ENCODE measurements around the gene PEX26.
"Not testable (repeated sequence)": the region's sequence is repeated elsewhere in the genome, so short reads cannot be mapped to it uniquely, and the experiment has no call there.

The PEX26 gene

DNA sequence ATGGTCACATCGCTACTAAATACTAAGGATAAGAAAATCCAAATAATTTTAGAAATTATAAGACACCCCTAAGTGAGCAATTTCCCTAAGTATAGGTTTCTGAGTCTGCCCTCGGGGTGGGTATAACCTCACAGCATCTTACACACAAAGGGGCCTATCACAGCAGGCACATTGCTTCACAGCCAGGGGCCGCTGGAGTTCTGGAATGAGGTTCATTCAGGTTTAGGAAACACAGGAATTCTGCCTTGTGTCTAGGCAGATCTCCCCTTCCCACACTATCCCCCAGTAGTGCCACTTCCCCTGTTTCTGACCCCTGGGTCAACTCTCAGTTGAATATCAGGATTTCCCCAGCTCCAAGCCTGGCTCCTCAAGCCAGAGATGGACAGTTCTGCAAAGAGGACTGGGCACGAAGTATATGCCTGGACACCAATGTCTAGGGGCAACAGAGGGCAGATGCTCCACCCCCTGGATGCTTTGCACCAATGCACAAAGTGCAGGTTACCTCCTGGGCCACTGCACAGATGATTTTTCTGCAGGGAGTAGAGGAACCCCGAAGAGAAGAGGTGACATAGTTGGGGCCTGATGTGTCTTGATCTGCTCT lies 44.3 kb downstream of the PEX26 start:
- DNase-seq, result no peak

DNA sequence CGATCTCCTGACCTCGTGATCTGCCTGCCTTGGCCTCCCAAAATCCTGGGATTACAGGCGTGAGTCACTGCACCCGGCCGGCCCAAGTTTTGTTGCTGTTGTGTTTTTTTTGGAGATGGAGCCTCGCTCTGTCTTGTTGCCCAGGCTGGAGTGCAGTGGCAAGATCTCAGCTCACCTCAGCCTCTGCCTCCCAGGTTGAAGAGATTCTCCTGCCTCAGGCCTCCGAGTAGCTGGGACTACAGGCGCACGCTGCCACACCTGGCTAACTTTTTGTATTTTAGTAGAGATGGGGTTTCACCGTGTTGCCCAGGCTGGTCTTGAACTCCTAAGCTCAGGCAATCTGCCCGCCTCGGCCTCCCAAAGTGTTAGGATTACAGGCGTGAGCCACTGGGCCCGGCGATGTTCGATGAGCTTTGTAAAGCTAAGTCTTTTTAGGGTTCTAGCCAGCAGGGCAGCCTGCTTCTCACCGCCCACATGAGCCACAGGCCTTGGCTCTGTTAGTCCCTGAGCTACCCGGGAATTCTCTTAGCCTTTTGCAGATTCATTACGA lies 45.8 kb downstream of the PEX26 start:
- DNase-seq, result not testable (repeated sequence)

DNA sequence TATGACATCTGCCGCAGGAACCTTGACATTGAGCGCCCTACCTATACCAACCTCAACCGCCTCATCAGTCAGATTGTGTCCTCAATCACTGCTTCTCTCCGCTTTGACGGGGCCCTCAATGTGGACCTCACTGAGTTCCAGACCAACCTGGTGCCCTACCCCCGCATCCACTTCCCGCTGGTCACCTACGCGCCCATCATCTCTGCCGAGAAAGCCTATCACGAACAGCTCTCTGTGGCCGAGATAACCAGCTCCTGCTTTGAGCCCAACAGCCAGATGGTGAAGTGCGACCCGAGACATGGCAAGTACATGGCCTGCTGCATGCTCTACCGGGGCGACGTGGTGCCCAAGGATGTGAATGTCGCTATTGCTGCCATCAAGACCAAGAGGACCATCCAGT lies 48.8 kb downstream of the PEX26 start:
- no peak for DNase-seq

DNA sequence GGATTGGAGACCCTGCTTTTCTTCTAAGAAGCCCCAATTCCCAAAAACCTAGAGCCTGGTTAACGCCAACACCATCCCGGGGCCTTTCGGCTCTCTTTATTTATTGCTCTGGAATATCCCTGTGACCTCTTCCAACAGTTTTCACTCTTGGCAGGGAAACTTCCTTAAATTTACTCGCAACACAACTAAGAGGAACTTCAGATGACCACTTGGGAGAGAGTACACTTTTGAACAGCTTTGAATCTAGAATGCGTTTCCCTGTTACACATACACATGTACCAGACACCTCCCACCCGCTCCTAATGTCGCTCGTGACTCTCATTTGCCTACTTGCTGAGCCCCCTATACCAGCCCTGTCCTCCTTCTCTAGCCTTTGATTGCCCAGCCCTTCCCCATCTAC lies 52.2 kb downstream of the PEX26 start:
- no peak for DNase-seq

DNA sequence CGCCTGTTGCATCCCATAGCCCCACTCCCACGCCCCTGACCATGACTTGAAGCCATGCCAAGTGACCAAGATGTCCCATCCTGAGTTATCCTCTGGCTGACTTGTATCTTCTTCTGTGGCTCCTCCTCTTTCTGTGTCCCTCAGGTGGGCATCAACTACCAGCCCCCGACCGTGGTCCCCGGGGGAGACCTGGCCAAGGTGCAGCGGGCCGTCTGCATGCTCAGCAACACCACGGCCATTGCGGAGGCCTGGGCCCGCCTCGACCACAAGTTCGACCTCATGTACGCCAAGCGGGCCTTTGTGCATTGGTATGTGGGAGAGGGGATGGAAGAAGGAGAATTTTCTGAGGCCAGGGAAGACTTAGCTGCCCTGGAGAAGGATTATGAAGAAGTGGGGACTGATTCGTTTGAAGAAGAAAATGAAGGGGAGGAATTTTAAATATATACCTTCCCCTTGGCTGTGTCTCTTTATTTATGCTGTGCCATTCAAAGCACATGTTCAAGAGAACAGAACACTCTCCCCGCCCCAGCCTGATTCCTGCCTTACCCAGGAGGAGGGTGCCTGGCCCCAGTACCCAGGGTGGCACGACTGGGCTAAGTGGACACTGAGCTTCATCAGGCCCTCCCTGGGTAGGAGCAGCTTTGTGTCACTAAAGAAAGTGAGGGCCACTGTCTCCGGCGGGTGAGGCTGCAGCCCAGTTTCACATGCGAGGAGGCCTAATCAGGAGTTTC lies 53.1 kb downstream of the PEX26 start:
- DNase-seq, result no peak

DNA sequence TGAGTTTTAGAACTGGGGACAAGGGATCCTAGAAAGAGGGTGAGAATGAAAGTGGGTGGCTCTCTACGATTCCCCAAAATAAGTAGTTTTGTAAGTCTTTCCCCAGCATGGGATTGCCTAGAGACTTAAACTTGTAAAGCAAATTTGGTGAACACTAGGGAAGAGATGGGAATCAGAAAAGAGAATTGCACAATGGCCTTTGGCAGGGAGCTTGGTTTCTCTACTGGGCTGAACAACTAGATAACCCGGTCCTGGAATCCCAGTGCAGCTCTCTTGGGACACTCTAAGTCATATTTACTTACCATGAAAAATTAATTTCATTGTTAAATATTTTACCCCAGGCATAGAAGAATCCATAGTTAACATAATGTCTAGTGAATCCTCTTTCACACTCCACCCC lies 55.7 kb downstream of the PEX26 start:
- no peak for DNase-seq

DNA sequence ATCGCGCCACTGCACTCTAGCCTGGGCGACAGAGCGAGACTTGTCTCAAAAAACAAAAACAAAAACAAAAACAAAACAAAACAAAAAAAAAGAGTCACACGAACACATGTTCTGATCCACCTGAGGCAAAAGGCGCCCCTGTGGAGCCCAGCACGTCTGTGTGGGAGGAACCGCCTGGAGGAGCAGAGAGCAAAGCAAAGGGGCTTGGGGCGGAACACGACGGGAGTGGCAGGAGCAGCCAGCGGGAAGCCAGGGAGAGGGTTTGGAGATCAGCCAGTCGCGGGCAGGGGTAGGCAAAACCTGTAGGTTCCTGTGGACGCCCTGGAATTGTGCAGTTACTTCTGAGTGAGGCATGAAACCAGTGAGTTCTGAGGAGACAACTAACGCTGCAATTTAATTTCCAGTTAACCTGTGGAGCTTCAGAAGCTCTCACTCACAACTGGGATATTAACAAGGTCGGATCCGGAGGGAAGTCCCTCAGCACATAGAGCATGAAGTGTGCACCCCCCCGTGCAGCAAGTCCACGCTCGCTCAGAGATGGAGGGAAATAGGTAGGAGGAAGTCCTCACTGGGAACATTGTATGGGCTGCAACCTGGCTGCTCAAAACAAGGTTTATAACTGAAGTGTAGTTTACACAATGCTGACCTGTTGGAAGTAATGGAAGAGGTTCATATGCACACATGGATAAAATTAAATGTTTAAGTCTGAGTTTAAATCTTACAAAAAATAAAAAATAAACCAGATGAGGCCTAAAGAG lies 59.0 kb downstream of the PEX26 start:
- DNase-seq, result no peak

DNA sequence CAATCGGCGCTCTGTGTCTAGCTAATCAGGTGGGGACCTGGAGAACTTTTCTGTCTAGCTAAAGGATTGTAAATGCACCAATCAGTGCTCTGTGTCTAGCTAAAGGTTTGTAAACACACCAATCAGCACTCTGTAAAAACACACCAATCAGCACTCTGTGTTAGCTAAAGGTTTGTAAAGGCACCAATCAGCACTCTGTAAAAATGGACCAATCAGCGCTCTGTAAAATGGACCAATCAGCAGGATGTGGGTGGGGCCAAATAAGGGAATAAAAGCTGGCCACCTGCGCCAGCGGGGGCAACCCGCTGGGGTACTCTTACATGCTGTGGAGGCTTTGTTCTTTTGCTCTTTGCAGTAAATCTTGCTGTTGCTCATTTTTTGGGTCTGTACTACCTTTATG lies 63.2 kb downstream of the PEX26 start:
- DNase-seq, result not testable (repeated sequence)

DNA sequence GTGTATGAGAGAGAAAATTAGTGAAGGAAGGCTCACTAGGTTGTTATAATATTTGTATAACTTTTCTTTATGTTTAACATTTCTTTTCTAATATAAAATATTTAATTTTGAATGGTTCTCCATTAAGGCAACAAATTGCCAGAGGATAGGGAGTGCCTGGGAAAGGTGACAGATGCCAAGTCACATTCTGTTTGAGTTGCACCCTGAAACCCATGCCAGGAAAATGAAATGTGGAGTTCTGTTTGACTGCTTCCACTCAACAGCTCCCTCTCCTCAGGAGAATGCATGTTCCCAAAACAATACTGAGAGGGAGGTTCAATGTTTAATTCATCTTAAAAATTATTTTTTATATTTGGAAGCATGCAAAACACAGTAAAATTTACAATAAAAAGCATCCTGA lies 66.3 kb downstream of the PEX26 start:
- DNase-seq, result no peak

DNA sequence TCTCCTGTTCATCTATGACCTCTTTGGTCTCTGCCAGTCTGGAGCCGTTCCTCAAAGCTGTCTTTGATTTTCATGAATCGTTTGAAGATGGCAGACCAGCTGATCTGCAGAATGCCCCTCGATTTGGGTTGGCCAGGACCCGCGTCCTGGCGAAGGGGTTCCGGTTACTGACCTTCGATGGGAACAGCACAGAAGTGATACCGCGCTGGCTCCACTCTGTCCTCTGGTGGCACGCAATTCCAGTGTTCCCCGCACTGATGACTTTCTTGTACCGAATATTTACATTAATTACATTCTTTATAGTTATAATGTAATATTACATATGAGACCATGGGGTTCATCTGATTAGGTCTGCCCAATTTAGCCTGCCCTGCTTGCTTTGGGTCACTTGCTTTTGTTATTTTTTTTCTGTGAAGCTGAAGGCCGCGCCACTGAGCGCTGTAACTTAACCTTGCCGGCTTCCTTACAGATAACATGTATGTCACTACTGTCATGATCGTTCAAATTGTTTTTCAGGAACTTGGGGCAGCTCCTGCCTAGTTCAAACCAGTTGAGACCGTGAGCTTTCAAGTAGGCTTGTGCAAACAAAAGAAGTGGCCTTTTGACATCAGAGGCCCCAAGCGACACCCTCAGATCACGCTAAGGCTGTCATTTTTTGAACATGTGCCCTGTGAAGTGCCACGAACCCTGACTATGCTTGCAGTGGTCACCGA lies 68.0 kb downstream of the PEX26 start:
- DNase-seq, result no peak

DNA sequence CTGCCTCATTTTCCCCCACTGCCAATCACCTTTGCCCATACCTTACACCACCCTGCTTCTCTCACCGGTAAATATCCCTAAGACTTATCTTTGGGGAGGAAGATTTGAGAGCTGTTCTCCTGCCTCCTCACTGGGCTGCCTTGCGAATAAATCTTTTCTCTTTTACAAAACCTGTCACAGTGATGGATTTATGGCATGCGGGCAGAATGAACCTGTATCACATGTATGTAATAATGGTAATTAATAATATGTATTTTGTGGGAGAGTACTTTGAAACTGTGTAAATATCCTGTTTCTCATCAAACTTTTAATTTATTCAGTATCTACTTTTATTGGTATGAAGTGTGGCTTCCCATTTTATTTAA lies 68.6 kb downstream of the PEX26 start:
- no peak for DNase-seq

DNA sequence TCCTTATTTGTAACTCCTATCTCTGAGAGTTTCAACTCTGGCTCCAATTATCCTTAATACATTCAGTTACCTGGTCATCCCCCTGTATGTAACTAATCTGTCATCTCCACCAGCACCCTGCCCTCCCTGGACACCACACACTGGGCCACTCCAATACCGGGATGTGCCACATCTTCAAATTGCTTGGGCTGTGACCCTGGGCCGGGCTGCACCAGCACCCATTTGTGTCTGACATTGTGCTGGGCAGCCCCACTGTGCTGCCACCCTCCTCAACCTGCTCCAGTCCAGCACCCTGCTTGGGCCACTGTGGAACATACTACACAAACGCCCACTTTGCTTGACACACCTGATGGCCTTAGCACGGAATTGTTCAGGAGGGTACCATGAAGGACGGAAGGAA lies 70.0 kb downstream of the PEX26 start:
- no peak for DNase-seq

DNA sequence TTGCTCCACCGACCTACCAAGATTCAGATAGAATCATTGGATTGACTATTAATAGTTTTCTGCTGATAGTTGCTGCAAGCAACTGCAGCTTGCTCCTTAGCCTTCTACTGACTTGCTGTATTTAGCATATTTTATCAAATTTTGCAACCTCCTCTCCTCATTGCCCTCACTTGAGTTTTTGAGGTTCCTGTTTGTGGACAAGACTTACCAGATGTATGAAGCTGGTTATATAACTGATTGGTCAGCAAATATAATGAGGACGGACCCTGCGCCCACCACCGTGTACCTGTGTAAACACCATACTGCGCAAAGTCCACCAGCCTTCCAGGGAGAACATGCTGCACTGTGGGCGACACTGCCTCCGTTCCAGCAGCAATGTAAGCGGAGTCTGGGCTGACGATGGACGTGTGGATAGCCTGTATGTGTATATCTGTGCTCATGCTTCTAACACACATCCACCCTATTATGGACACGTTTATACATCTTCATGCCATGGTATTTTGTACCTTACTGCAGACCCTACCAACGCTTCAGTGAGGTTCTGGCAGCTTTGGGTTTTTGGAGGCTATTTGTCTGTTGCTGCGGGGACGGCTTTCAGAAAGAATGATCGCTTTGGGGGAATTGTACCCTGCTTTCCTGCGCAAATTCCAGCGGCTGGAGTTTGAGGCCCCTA lies 70.6 kb downstream of the PEX26 start:
- DNase-seq, result no peak

DNA sequence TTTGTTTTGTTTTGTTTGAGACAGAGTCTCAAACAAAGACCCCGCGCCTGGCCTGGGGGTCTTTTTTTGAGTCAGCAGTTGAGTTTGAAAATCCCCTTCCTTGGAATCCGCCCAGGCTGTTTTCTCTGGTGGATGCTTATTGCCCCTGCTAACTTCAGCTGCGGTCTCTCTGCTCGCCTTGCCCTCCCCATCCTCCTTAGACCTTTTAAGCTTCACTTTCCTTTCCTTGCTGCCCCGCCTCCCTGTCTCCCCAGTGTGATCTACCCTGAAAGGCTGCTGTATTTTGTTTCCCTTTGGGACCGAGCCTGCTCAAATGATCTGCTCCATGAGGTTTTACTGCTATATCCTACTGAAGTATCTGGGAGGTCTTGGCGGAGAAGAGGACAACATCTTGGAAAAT lies 74.7 kb downstream of the PEX26 start:
- no peak for DNase-seq

DNA sequence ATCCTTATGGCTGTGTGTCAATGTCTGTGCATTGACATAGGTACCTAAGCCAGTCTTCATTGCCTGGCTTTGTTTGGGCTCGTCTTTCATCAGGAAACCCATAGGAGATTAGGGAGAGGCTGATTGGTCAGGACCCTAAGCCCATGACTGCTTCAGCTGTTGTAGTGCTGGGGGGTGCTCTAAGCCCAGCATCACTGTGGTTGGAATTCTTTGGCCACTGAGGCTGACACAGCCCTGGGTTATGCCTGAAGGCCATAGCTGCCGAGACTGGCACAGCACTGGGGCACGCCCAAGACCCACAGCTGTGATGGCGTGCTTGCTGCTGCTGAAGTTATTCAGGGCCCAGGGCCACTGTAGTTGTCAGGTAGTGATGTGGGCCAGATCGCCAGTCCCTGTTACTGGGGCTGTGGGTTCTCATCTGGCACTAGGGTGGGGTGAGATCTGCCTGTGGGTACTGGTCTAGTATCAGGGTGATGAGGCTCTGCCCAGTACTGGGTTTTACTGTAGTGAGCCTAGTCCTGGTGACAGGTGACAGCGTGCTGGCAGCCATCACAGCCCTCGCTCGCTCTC lies 77.1 kb downstream of the PEX26 start:
- no peak for DNase-seq
